ENCODE data around the gene FDXACB1.

FDXACB1 gene

GRCh38 chr11:111870886-111871692, 7.9 kb downstream of the FDXACB1 start, which contains the start of gene ALG9:
TSS of gene ALG9 (minus strand) at chr11:111871581. CDS start at chr11:111871482, 99 bp downstream.
- Histone ChIP-seq H3K9me3 (ENCODE audit: control insufficient read depth in 2 of 2, low read length in 2 of 2) (no peaks in the 10 kb centered on the region), H3K36me3 (ENCODE audit: control insufficient read depth in 2 of 2, insufficient read depth in 2 of 2, low read length in 2 of 2) (peaks cover 3 to 15% of the 10 kb centered on the region in 2 donors), H3K27ac (ENCODE audit: low read depth in 2 of 2, low read length in 2 of 2) (peak within 1 kb of the TSS; percentile 82 to 90), H3K4me1 (ENCODE audit: control insufficient read depth in 2 of 2, insufficient read depth in 2 of 2, low read length in 2 of 2) (peaks cover 10 to 14% of the 10 kb centered on the region in 2 donors), H3K9ac (ENCODE audit: low read depth in 1 of 2, low read length in 2 of 2) (peak within 1 kb of the TSS; percentile 85 to 89), H3K27me3 (ENCODE audit: control insufficient read depth in 2 of 2, insufficient read depth in 2 of 2, low read length in 2 of 2) (no peaks in the 10 kb centered on the region), H3K4me3 (ENCODE audit: low read length in 2 of 2) (peak within 1 kb of the TSS; percentile 94 to 97)

- H3K4me3 ChIP-seq (ENCODE audit: low read length in 2 of 2): peak overlapping the region; percentile 94 to 97
- no peaks in the 10 kb centered on the region for H3K9me3 ChIP-seq (ENCODE audit: control insufficient read depth in 2 of 2, low read length in 2 of 2)
- H3K27ac ChIP-seq (ENCODE audit: low read depth in 2 of 2, low read length in 2 of 2): peak overlapping the region; percentile 82 to 90
- peaks cover 10 to 14% of the 10 kb centered on the region in 2 donors for H3K4me1 ChIP-seq (ENCODE audit: control insufficient read depth in 2 of 2, insufficient read depth in 2 of 2, low read length in 2 of 2)
- peak overlapping the region; percentile 85 to 89 for H3K9ac ChIP-seq (ENCODE audit: low read depth in 1 of 2, low read length in 2 of 2)
- no peaks in the 10 kb centered on the region for H3K27me3 ChIP-seq (ENCODE audit: control insufficient read depth in 2 of 2, insufficient read depth in 2 of 2, low read length in 2 of 2)
- peaks cover 3 to 15% of the 10 kb centered on the region in 2 donors for H3K36me3 ChIP-seq (ENCODE audit: control insufficient read depth in 2 of 2, insufficient read depth in 2 of 2, low read length in 2 of 2)
These were observed 8.5 kb downstream of the FDXACB1 start for GRCh38 chr11:111870522-111870885.

DNA sequence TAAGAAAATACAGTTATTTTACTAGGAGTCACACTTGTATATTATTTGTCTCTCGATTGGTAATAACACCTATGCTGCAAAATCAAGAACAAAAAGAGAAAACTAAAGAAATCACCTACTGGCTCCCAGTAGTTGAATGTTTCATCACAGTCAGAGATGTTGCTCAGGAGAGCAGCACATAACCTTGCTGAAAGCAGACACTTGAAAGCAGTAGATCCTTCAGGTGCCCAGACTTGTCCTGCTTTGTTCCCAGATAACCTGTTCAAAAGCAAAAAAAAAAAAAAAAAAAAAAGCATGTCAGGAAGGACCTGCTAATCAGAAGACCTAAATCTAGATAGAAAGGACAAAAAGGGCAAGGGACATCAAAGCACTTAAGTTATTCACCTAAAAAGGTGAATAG, 8.9 kb downstream of the FDXACB1 start:
- Histone ChIP-seq H3K27me3 (ENCODE audit: control insufficient read depth in 2 of 2, insufficient read depth in 2 of 2, low read length in 2 of 2) (no peaks in the 10 kb centered on the region), H3K36me3 (ENCODE audit: control insufficient read depth in 2 of 2, insufficient read depth in 2 of 2, low read length in 2 of 2) (peaks cover 3 to 18% of the 10 kb centered on the region in 2 donors), H3K27ac (ENCODE audit: low read depth in 2 of 2, low read length in 2 of 2) (no peak overlapping the region), H3K9ac (ENCODE audit: low read depth in 1 of 2, low read length in 2 of 2) (peak overlapping the region in 1 of 2 donors; percentile 85), H3K4me3 (ENCODE audit: low read length in 2 of 2) (peak overlapping the region; percentile 94 to 97), H3K4me1 (ENCODE audit: control insufficient read depth in 2 of 2, insufficient read depth in 2 of 2, low read length in 2 of 2) (peaks cover 10 to 14% of the 10 kb centered on the region in 2 donors), H3K9me3 (ENCODE audit: control insufficient read depth in 2 of 2, low read length in 2 of 2) (no peaks in the 10 kb centered on the region)

DNA sequence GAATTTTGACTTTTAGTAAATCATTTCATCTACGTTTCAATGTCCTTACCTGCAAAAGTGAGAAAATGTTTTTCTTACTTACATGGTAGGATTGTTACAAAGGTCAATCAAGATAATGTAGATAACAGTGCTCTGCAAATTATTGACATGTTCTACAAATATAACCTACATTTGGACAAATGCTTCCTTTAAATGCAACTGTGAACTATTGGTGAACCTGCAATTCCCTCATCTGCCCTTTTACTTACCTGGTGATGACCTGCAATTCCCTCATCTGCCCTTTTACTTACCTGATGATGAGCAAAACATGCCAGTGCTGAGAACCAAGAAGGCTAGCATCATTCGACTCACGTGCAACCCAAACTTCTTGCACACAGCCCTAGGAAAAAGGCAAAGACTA, 18.7 kb downstream of the FDXACB1 start:
- Histone ChIP-seq H3K9ac (ENCODE audit: low read depth in 1 of 2, low read length in 2 of 2) (no peak overlapping the region), H3K36me3 (ENCODE audit: control insufficient read depth in 2 of 2, insufficient read depth in 2 of 2, low read length in 2 of 2) (peaks cover 4 to 35% of the 10 kb centered on the region in 2 donors), H3K9me3 (ENCODE audit: control insufficient read depth in 2 of 2, low read length in 2 of 2) (no peaks in the 10 kb centered on the region), H3K4me1 (ENCODE audit: control insufficient read depth in 2 of 2, insufficient read depth in 2 of 2, low read length in 2 of 2) (peaks cover 0 to 2% of the 10 kb centered on the region in 2 donors), H3K4me3 (ENCODE audit: low read length in 2 of 2) (peak overlapping the region in 1 of 2 donors; percentile 10), H3K27me3 (ENCODE audit: control insufficient read depth in 2 of 2, insufficient read depth in 2 of 2, low read length in 2 of 2) (no peaks in the 10 kb centered on the region), H3K27ac (ENCODE audit: low read depth in 2 of 2, low read length in 2 of 2) (no peak overlapping the region)

DNA sequence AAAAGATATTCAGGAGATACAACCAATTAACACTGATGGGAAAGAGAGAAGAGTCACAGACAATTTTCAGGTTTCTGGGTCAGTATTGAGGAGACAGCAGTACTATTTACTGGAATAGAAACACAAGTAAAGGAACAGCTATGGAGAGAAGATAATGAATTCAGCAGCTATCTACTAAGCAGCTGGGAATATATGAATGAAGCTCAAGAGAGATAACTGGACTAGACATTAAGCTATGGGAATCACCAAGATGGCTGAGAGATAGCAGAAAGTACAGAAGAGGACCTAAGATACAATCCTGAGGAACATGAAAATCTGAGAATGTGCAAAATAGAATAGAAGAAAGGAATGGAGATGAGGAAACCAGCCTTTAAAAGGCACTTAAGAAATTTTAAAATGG, 23.5 kb downstream of the FDXACB1 start:
- Histone ChIP-seq H3K36me3 (ENCODE audit: control insufficient read depth in 2 of 2, insufficient read depth in 2 of 2, low read length in 2 of 2) (peaks cover 11 to 38% of the 10 kb centered on the region in 2 donors), H3K27me3 (ENCODE audit: control insufficient read depth in 2 of 2, insufficient read depth in 2 of 2, low read length in 2 of 2) (no peaks in the 10 kb centered on the region), H3K4me3 (ENCODE audit: low read length in 2 of 2) (no peak overlapping the region), H3K27ac (ENCODE audit: low read depth in 2 of 2, low read length in 2 of 2) (no peak overlapping the region), H3K4me1 (ENCODE audit: control insufficient read depth in 2 of 2, insufficient read depth in 2 of 2, low read length in 2 of 2) (peaks cover 0 to 2% of the 10 kb centered on the region in 2 donors), H3K9me3 (ENCODE audit: control insufficient read depth in 2 of 2, low read length in 2 of 2) (no peaks in the 10 kb centered on the region), H3K9ac (ENCODE audit: low read depth in 1 of 2, low read length in 2 of 2) (no peak overlapping the region)

GRCh38 chr11:111852103-111852502, 26.9 kb downstream of the FDXACB1 start:
- peaks cover 11 to 26% of the 10 kb centered on the region in 2 donors for H3K36me3 ChIP-seq (ENCODE audit: control insufficient read depth in 2 of 2, insufficient read depth in 2 of 2, low read length in 2 of 2)
- H3K27ac ChIP-seq (ENCODE audit: low read depth in 2 of 2, low read length in 2 of 2): no peak overlapping the region
- no peaks in the 10 kb centered on the region for H3K27me3 ChIP-seq (ENCODE audit: control insufficient read depth in 2 of 2, insufficient read depth in 2 of 2, low read length in 2 of 2)
- H3K4me1 ChIP-seq (ENCODE audit: control insufficient read depth in 2 of 2, insufficient read depth in 2 of 2, low read length in 2 of 2): no peaks in the 10 kb centered on the region
- no peak overlapping the region for H3K9ac ChIP-seq (ENCODE audit: low read depth in 1 of 2, low read length in 2 of 2)
- no peaks in the 10 kb centered on the region for H3K9me3 ChIP-seq (ENCODE audit: control insufficient read depth in 2 of 2, low read length in 2 of 2)
- no peak overlapping the region for H3K4me3 ChIP-seq (ENCODE audit: low read length in 2 of 2)

DNA sequence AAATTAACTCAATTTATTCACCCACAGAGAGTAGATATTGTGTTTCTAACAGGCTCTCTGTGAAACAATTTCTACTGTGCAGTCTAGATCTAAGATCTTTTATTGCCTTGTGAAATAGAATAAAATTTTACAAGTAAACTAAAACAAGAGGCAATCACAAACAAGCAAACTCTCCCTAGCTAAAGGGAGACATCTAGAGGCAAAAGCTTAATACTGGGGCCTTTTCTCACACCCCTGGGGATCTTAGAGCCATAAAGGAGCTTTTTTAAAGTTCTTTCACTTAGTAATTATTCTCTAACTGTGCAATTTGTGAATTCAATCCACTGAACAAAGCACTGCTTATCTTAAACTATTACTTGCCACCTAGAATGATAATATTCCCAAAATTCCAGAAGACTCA, 27.3 kb downstream of the FDXACB1 start:
- H3K36me3 ChIP-seq (ENCODE audit: control insufficient read depth in 2 of 2, insufficient read depth in 2 of 2, low read length in 2 of 2): peaks cover 11 to 28% of the 10 kb centered on the region in 2 donors
- no peaks in the 10 kb centered on the region for H3K27me3 ChIP-seq (ENCODE audit: control insufficient read depth in 2 of 2, insufficient read depth in 2 of 2, low read length in 2 of 2)
- no peak overlapping the region for H3K4me3 ChIP-seq (ENCODE audit: low read length in 2 of 2)
- H3K27ac ChIP-seq (ENCODE audit: low read depth in 2 of 2, low read length in 2 of 2): no peak overlapping the region
- H3K9me3 ChIP-seq (ENCODE audit: control insufficient read depth in 2 of 2, low read length in 2 of 2): no peaks in the 10 kb centered on the region
- no peak overlapping the region for H3K9ac ChIP-seq (ENCODE audit: low read depth in 1 of 2, low read length in 2 of 2)
- H3K4me1 ChIP-seq (ENCODE audit: control insufficient read depth in 2 of 2, insufficient read depth in 2 of 2, low read length in 2 of 2): no peaks in the 10 kb centered on the region

DNA sequence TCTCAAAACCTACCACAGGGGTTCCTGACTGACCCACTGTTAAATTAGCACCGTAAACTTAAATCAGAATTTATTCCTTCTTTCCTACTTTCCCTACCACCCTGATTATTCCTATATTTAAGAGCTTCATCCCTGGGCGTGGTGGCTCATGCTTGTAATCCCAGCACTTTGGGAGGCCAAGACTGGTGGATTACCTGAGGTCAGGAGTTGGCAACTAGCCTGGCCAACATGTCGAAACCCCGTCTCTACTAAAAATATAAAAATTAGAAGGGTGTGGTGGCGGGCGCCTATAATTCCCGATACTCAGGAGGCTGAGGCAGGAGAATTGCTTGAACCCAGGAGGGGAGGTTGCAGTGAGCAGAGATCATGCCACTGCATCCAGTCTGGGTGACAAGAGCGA, 27.9 kb downstream of the FDXACB1 start:
- H3K27me3 ChIP-seq (ENCODE audit: control insufficient read depth in 2 of 2, insufficient read depth in 2 of 2, low read length in 2 of 2): no peaks in the 10 kb centered on the region
- no peak overlapping the region for H3K9ac ChIP-seq (ENCODE audit: low read depth in 1 of 2, low read length in 2 of 2)
- H3K9me3 ChIP-seq (ENCODE audit: control insufficient read depth in 2 of 2, low read length in 2 of 2): no peaks in the 10 kb centered on the region
- H3K4me1 ChIP-seq (ENCODE audit: control insufficient read depth in 2 of 2, insufficient read depth in 2 of 2, low read length in 2 of 2): no peaks in the 10 kb centered on the region
- peaks cover 11 to 32% of the 10 kb centered on the region in 2 donors for H3K36me3 ChIP-seq (ENCODE audit: control insufficient read depth in 2 of 2, insufficient read depth in 2 of 2, low read length in 2 of 2)
- H3K27ac ChIP-seq (ENCODE audit: low read depth in 2 of 2, low read length in 2 of 2): no peak overlapping the region
- no peak overlapping the region for H3K4me3 ChIP-seq (ENCODE audit: low read length in 2 of 2)

GRCh38 chr11:111849631-111850030, 29.3 kb downstream of the FDXACB1 start:
- H3K36me3 ChIP-seq (ENCODE audit: control insufficient read depth in 2 of 2, insufficient read depth in 2 of 2, low read length in 2 of 2): peaks cover 8 to 28% of the 10 kb centered on the region in 2 donors
- no peaks in the 10 kb centered on the region for H3K4me1 ChIP-seq (ENCODE audit: control insufficient read depth in 2 of 2, insufficient read depth in 2 of 2, low read length in 2 of 2)
- no peak overlapping the region for H3K27ac ChIP-seq (ENCODE audit: low read depth in 2 of 2, low read length in 2 of 2)
- no peak overlapping the region for H3K4me3 ChIP-seq (ENCODE audit: low read length in 2 of 2)
- no peak overlapping the region for H3K9ac ChIP-seq (ENCODE audit: low read depth in 1 of 2, low read length in 2 of 2)
- H3K9me3 ChIP-seq (ENCODE audit: control insufficient read depth in 2 of 2, low read length in 2 of 2): no peaks in the 10 kb centered on the region
- H3K27me3 ChIP-seq (ENCODE audit: control insufficient read depth in 2 of 2, insufficient read depth in 2 of 2, low read length in 2 of 2): no peaks in the 10 kb centered on the region

DNA sequence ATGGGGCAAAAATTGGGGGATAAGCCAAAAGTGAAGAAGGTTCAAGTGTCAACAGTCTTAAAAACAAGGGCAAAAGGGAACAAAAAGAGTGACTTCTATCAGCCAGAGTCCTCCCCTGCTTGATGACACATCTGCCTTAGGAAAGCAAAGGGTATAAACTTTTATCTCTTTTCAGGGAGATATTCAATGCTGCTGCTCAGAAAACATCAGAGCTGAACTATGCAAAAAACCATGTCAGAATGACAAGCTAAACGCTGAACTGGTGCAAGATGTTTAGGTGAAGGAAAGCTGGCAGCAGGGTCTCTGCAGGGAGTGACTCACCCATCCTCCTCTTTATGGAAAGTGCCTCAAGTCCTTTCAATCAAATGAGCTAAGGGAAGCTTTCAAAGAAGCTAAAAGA, 32.3 kb downstream of the FDXACB1 start:
- Histone ChIP-seq H3K4me1 (ENCODE audit: control insufficient read depth in 2 of 2, insufficient read depth in 2 of 2, low read length in 2 of 2) (no peaks in the 10 kb centered on the region), H3K27ac (ENCODE audit: low read depth in 2 of 2, low read length in 2 of 2) (no peak overlapping the region), H3K9ac (ENCODE audit: low read depth in 1 of 2, low read length in 2 of 2) (no peak overlapping the region), H3K4me3 (ENCODE audit: low read length in 2 of 2) (no peak overlapping the region), H3K27me3 (ENCODE audit: control insufficient read depth in 2 of 2, insufficient read depth in 2 of 2, low read length in 2 of 2) (no peaks in the 10 kb centered on the region), H3K9me3 (ENCODE audit: control insufficient read depth in 2 of 2, low read length in 2 of 2) (no peaks in the 10 kb centered on the region), H3K36me3 (ENCODE audit: control insufficient read depth in 2 of 2, insufficient read depth in 2 of 2, low read length in 2 of 2) (peaks cover 4 to 21% of the 10 kb centered on the region in 2 donors)

Measured in mucosa of rectum (tissue), 2 donors.